H1 (cell line): ENCODE data around the gene ACOT7. TPM values are rescaled to one million over a fixed set of nuclear protein-coding genes. Genes with fewer than 3 reads are reported as not detected.

Experiments used
- CTCF ChIA-PET: fragments of 300-600 bp; sonication (Branson Sonifier 250); formaldehyde crosslinking; loops from one replicate; lab custom pipeline; 2021; ENCODE audit not compliant: partially characterized antibody; lab: Charles Lee
- POLR2A ChIA-PET: fragments of 300-600 bp; sonication (Branson Sonifier 250); formaldehyde crosslinking; loops from one replicate; lab custom pipeline; 2021; ENCODE audit warnings: inconsistent platforms; ENCODE audit not compliant: partially characterized antibody; lab: Charles Lee
- DNase-seq, 2 experiments: peaks; one replicate each; pipeline versions ENCODE4 v3.0.0 to v3.0.0-alpha.2; 2010 to 2022; ENCODE audit warnings: low spot score in 2 of 2, low read depth in 1 of 2, mixed read lengths in 1 of 2
- FAIRE-seq: peaks from 2 replicates; lab custom pipeline; 2011; peaks lifted over from hg19 to GRCh38; lab: Jason Lieb, UNC
- H2AFZ ChIP-seq: 2 replicates; pipeline ENCODE4 v1.8.1; 2012; ENCODE audit warnings: low read length, inconsistent platforms
- H2AK5ac ChIP-seq: 2 replicates; pipeline ENCODE4 v1.6.1; 2013; ENCODE audit warnings: low read depth, low read length
- H2BK120ac ChIP-seq: replicated peaks from 2 replicates; pipeline ENCODE3; 2013; ENCODE audit warnings: low read depth, low read length, inconsistent platforms
- H2BK12ac ChIP-seq: 2 replicates; pipeline ENCODE4 v1.6.1; 2013; ENCODE audit warnings: low read depth, low read length
- H2BK15ac ChIP-seq: 2 replicates; pipeline ENCODE4 v1.6.1; 2013; ENCODE audit warnings: low read length
- H2BK20ac ChIP-seq: 2 replicates; pipeline ENCODE4 v1.6.1; 2013; ENCODE audit warnings: low read length
- H2BK5ac ChIP-seq: 2 replicates; pipeline ENCODE4 v1.6.1; 2013; ENCODE audit warnings: low read depth, low read length
- H3K14ac ChIP-seq: 2 replicates; pipeline ENCODE4 v1.6.1; 2013; ENCODE audit warnings: inconsistent platforms; ENCODE audit not compliant: insufficient read length
- H3K18ac ChIP-seq: 2 replicates; pipeline ENCODE4 v1.6.1; 2013; ENCODE audit warnings: low read length; ENCODE audit errors: extremely low read depth
- H3K23ac ChIP-seq: 2 replicates; pipeline ENCODE4 v1.6.1; 2013; ENCODE audit warnings: inconsistent platforms; ENCODE audit not compliant: insufficient read length
- H3K23me2 ChIP-seq: 2 replicates; pipeline ENCODE4 v1.6.1; 2013; ENCODE audit warnings: low read depth, low read length
- H3K27ac ChIP-seq: 2 replicates; pipeline ENCODE4 v1.6.1; 2011; ENCODE audit warnings: low read depth, low read length, inconsistent platforms
- H3K27me3 ChIP-seq, 4 experiments: replicated peaks in 1 of 4; 1 replicate in 1 of 4; 2 replicates in 3 of 4; pipeline versions ENCODE4 v1.6.1 to v1.8.1; 2011 to 2013; ENCODE audit warnings: low read length in 3 of 4, mild to moderate bottlenecking in 3 of 4, inconsistent platforms in 2 of 4, mixed read lengths in 2 of 4, moderate library complexity in 1 of 4; ENCODE audit not compliant: control insufficient read depth in 3 of 4, insufficient read depth in 3 of 4; ENCODE audit errors: extremely low read depth in 1 of 4
- H3K36me3 ChIP-seq, 4 experiments: 2 replicates each; pipeline versions ENCODE4 v1.6.1 to v1.8.1; 2011 to 2013; ENCODE audit warnings: mild to moderate bottlenecking in 4 of 4, low read length in 3 of 4, moderate library complexity in 2 of 4, control low read depth in 1 of 4, inconsistent platforms in 1 of 4; ENCODE audit not compliant: insufficient read depth in 4 of 4, control insufficient read depth in 2 of 4
- H3K4ac ChIP-seq: replicated peaks from 2 replicates; pipeline ENCODE3; 2013; ENCODE audit warnings: low read length, low read depth, mixed read lengths, inconsistent platforms; ENCODE audit not compliant: insufficient read length
- H3K4me1 ChIP-seq, 4 experiments: replicated peaks in 1 of 4; 1 replicate in 1 of 4; 2 replicates in 3 of 4; pipeline versions ENCODE4 v1.6.1 to v1.8.1; 2011 to 2013; ENCODE audit warnings: low read length in 3 of 4, inconsistent platforms in 2 of 4, mixed read lengths in 1 of 4; ENCODE audit not compliant: insufficient read depth in 4 of 4, control insufficient read depth in 3 of 4
- H3K4me2 ChIP-seq, 2 experiments: 2 replicates each; pipeline versions ENCODE4 v1.6.1 to v1.8.1; 2011 to 2013; ENCODE audit warnings: low read depth in 2 of 2, low read length in 2 of 2, control low read depth in 1 of 2, inconsistent platforms in 1 of 2, mild to moderate bottlenecking in 1 of 2; ENCODE audit not compliant: insufficient read depth in 1 of 2
- H3K4me3 ChIP-seq, 4 experiments: fragments of 200-600, 300-600 bp in 1 of 4; sonication (generic), shearing (Covaris generic), sonication (Bioruptor Twin) in 1 of 4; 2 replicates each; pipeline versions ENCODE4 v1.5.1 to v1.8.1; 2011 to 2016; ENCODE audit warnings: low read length in 4 of 4, low read depth in 3 of 4, control low read depth in 2 of 4, inconsistent platforms in 2 of 4, mild to moderate bottlenecking in 2 of 4, mixed read lengths in 1 of 4, moderate library complexity in 1 of 4; ENCODE audit not compliant: insufficient read depth in 2 of 4; ENCODE audit errors: extremely low read depth in 1 of 4
- H3K56ac ChIP-seq: replicated peaks from 2 replicates; pipeline ENCODE3; 2013; ENCODE audit warnings: low read depth, mild to moderate bottlenecking, mixed read lengths, low read length, inconsistent platforms; ENCODE audit not compliant: insufficient read length
- H3K79me1 ChIP-seq: 2 replicates; pipeline ENCODE4 v1.6.1; 2013; ENCODE audit warnings: low read depth, low read length, control low read depth
- H3K79me2 ChIP-seq, 2 experiments: 2 replicates each; pipeline versions ENCODE4 v1.6.1 to v1.8.1; 2012 to 2013; ENCODE audit warnings: low read length in 2 of 2, mild to moderate bottlenecking in 2 of 2, inconsistent platforms in 1 of 2; ENCODE audit not compliant: insufficient read depth in 2 of 2, control insufficient read depth in 1 of 2
- H3K9ac ChIP-seq, 4 experiments: replicated peaks in 1 of 4; 1 replicate in 1 of 4; 2 replicates in 3 of 4; pipeline versions ENCODE4 v1.6.1 to v1.8.1; 2011 to 2013; ENCODE audit warnings: low read depth in 3 of 4, low read length in 3 of 4, control low read depth in 2 of 4, mild to moderate bottlenecking in 2 of 4, moderate library complexity in 2 of 4, inconsistent platforms in 1 of 4; ENCODE audit errors: extremely low read depth in 1 of 4
- H3K9me3 ChIP-seq, 2 experiments: 2 replicates each; pipeline versions ENCODE4 v1.6.1 to v1.8.1; 2012 to 2013; ENCODE audit warnings: mild to moderate bottlenecking in 2 of 2, moderate library complexity in 2 of 2, control low read depth in 1 of 2, inconsistent platforms in 1 of 2, low read depth in 1 of 2, low read length in 1 of 2, mixed read lengths in 1 of 2; ENCODE audit not compliant: insufficient read depth in 2 of 2
- H4K20me1 ChIP-seq, 2 experiments: replicated peaks in 1 of 2; 2 replicates each; pipeline versions ENCODE3 to v1.8.1; 2011 to 2013; ENCODE audit warnings: inconsistent platforms in 2 of 2, low read length in 2 of 2, mild to moderate bottlenecking in 1 of 2; ENCODE audit not compliant: insufficient read depth in 2 of 2, control insufficient read depth in 1 of 2
- H4K5ac ChIP-seq: 2 replicates; pipeline ENCODE4 v1.6.1; 2013; ENCODE audit warnings: low read length, low read depth, mixed read lengths, inconsistent platforms; ENCODE audit not compliant: insufficient read length
- H4K8ac ChIP-seq: 2 replicates; pipeline ENCODE4 v1.8.0; 2013; ENCODE audit warnings: mild to moderate bottlenecking, moderate library complexity, low read length, inconsistent platforms; ENCODE audit not compliant: insufficient read depth; ENCODE audit errors: extremely low read depth
- H4K91ac ChIP-seq: replicated peaks from 2 replicates; pipeline ENCODE3; 2013; ENCODE audit warnings: low read length, mixed read lengths, inconsistent platforms; ENCODE audit not compliant: insufficient read length
- CREB1 ChIP-seq: IDR thresholded peaks from 2 replicates; pipeline ENCODE4 v1.6.1; 2012; ENCODE audit warnings: inconsistent platforms
- JUND ChIP-seq: IDR thresholded peaks from 2 replicates; pipeline ENCODE4 v1.6.1; 2011; ENCODE audit warnings: mild to moderate bottlenecking, improper control_type of control experiment, low read length
- POU5F1 ChIP-seq: IDR thresholded peaks from 2 replicates; pipeline ENCODE4 v1.6.1; 2011; ENCODE audit warnings: low read depth, mild to moderate bottlenecking, low read length, moderate library complexity
- RBBP5 ChIP-seq: IDR thresholded peaks from 2 replicates; pipeline ENCODE4 v1.7.1; 2012; ENCODE audit warnings: low read depth, mild to moderate bottlenecking, inconsistent platforms, low read length, moderate library complexity, borderline replicate concordance
- RFX5 ChIP-seq: IDR thresholded peaks from 2 replicates; pipeline ENCODE4 v1.6.1; 2011; ENCODE audit warnings: low read depth, low read length, improper control_type of control experiment, borderline replicate concordance
- SRF ChIP-seq: IDR thresholded peaks from 2 replicates; pipeline ENCODE4 v1.6.1; 2011; ENCODE audit warnings: mild to moderate bottlenecking, low read depth, low read length, moderate library complexity
- TAF1 ChIP-seq: IDR thresholded peaks from 2 replicates; pipeline ENCODE4 v1.6.1; 2011; ENCODE audit warnings: mild to moderate bottlenecking, low read depth, low read length
- TAF7 ChIP-seq: optimal IDR thresholded peaks from 2 replicates; pipeline ENCODE3; 2011; ENCODE audit warnings: low read depth, mild to moderate bottlenecking, inconsistent platforms, low read length, moderate library complexity, borderline replicate concordance
- WGBS, 2 experiments: shearing (Covaris generic) in 1 of 2; methylation state at CpG; one replicate each; pipeline versions ENCODE4 v1.1.6 to v1.1.7; 2013 to 2015; ENCODE audit warnings: low lambda C conversion rate in 2 of 2, mixed read lengths in 2 of 2, inconsistent platforms in 1 of 2, low coverage in 1 of 2, missing lambda C conversion rate in 1 of 2; ENCODE audit not compliant: insufficient replicate concordance in 2 of 2, insufficient coverage in 1 of 2, insufficient read length in 1 of 2; ENCODE audit errors: extremely low coverage in 1 of 2, missing lambda C conversion rate in 1 of 2; 5-methylcytosine and 5-hydroxymethylcytosine counted together
- polyA plus RNA-seq, 7 experiments: library from polyadenylated mRNA; depleted of rRNA in 3 of 7; stranded (reverse) in 5 of 7; unstranded in 2 of 7; fragments of >200 nt in 5 of 7; fragments of 200-250 nt in 2 of 7; gene quantifications; 1 replicate in 5 of 7; 2 replicates in 1 of 7; 4 replicates in 1 of 7; pipeline versions ENCODE4 v1.2.1 to v1.2.3, GENCODE V29; 2011 to 2013; ENCODE audit warnings: missing spikeins in 2 of 7, mixed read lengths in 2 of 7
- total RNA-seq: library from RNA; stranded (reverse); fragmentation: NEBNext Ultra II Directional; extraction: Animal tissue kit (Norgen Biotek cat#: 25700); gene quantifications from 2 replicates; pipeline ENCODE4 v1.2.1, GENCODE V29; 2021
- TF ChIP-seq, protein P1 (sequence below): IDR thresholded peaks from 2 replicates; pipeline ENCODE4 v1.6.1; 2012; ENCODE audit warnings: inconsistent platforms
- TF ChIP-seq, protein P2 (sequence below): IDR thresholded peaks from 2 replicates; pipeline ENCODE4 v1.6.1; 2012; ENCODE audit warnings: inconsistent platforms

ACOT7 gene
- total and polyA plus RNA-seq, 2 of the 8 experiments (the other 6 are each of a cell fraction or from before 2014, with no cell fraction given), result 151 to 214 TPM

DNA sequence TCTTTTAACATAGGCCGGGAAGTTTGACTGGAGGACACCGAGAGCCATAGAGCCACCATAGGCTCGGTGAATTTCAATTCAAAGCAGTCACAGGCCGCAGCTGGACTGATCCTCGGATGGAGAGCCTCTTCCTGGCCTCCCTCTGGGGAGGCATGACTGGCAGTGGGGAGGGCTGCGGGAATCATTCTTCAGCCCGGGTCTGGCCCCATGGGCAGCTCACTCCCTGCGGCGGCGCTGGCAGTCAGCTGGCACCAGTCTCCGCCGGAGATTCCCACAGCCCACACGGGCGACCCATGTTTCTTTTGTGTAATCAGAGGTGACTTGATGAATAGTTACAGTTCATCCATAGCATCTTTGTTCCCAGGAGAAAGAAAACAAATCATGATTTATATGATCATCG, 41.6 kb upstream of the ACOT7 start:
- no peak overlapping the region for H3K23ac ChIP-seq
- H2BK20ac ChIP-seq, result no peak overlapping the region
- H3K4me2 ChIP-seq, result no peak overlapping the region
- H3K79me1 ChIP-seq, result no peaks in the 10 kb centered on the region
- H2BK120ac ChIP-seq, result no peak overlapping the region
- H3K23me2 ChIP-seq, result no peaks in the 10 kb centered on the region
- no peak overlapping the region for H2AK5ac ChIP-seq
- H3K4me1 ChIP-seq, result peaks cover 0 to 7% (median 2%) of the 10 kb centered on the region in 4 experiments; a peak in 4 of 7 replicates
- TF ChIP-seq POU5F1 (no peak), JUND (no peak), RBBP5 (no peak), SRF (no peak), TAF1 (no peak), TAF7 (no peak), RFX5 (no peak), CREB1 (no peak)
- TF ChIP-seq, protein P1, sequence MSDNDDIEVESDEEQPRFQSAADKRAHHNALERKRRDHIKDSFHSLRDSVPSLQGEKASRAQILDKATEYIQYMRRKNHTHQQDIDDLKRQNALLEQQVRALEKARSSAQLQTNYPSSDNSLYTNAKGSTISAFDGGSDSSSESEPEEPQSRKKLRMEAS, result no peak
- TF ChIP-seq, protein P2, sequence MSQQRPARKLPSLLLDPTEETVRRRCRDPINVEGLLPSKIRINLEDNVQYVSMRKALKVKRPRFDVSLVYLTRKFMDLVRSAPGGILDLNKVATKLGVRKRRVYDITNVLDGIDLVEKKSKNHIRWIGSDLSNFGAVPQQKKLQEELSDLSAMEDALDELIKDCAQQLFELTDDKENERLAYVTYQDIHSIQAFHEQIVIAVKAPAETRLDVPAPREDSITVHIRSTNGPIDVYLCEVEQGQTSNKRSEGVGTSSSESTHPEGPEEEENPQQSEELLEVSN, result no peak
- H3K9me3 ChIP-seq, result no peaks in the 10 kb centered on the region
- no peak overlapping the region for H3K14ac ChIP-seq
- no peak overlapping the region for H2BK5ac ChIP-seq
- DNase-seq (no peak), FAIRE-seq (no peak)
- H4K8ac ChIP-seq, result no peak overlapping the region
- H3K56ac ChIP-seq, result no peak overlapping the region
- no peak overlapping the region for H3K4ac ChIP-seq
- H3K18ac ChIP-seq, result no peak overlapping the region
- H3K4me3 ChIP-seq, result no peak overlapping the region
- H3K36me3 ChIP-seq, result no peaks in the 10 kb centered on the region
- no peaks in the 10 kb centered on the region for H3K79me2 ChIP-seq
- no peaks in the 10 kb centered on the region for H4K20me1 ChIP-seq
- H3K27me3 ChIP-seq, result peaks cover 0 to 10% (median 3%) of the 10 kb centered on the region in 4 experiments; a peak in 3 of 7 replicates
- H2BK15ac ChIP-seq, result no peak overlapping the region
- POLR2A ChIA-PET, result interaction anchor here (1.4 kb wide), 1 partner anchor 9 kb away, joined by 3 read pairs; no protein-coding TSS in a partner anchor
- 90% methylated on average over 15 of the region's 15 CpGs; no CpG with 5 or more reads in 1 of the 2 experiments for WGBS, 2 experiments
- no peak overlapping the region for H4K91ac ChIP-seq
- no peak overlapping the region for H4K5ac ChIP-seq
- H3K27ac ChIP-seq, result no peak overlapping the region
- H2AFZ ChIP-seq, result no peak overlapping the region
- no peak overlapping the region for H2BK12ac ChIP-seq
- H3K9ac ChIP-seq, result no peak overlapping the region
- CTCF ChIA-PET, result interaction anchor here (0.6 to 18.8 kb wide), 6 partner anchors 9 to 159 kb away, joined by 3 to 321 read pairs (median 22); partner anchors contain the start of genes ESPN and HES2
